SK-N-SH treated with all-trans-retinoic acid at 6 μM for 48 hours (cell line): ENCODE measurements around the gene APPBP2.

Experiments
- ZFP3 ChIP-seq: fragments of 250-450 bp; sonication (Bioruptor Pico); IDR thresholded peaks from 2 replicates; pipeline ENCODE4 v1.5.0; 2020; ENCODE audit warnings: mild to moderate bottlenecking, moderate library complexity
- ZNF8 ChIP-seq: fragments of 450-650 bp; formaldehyde crosslinking; IDR thresholded peaks from 2 replicates; pipeline ENCODE4 v1.5.0; 2020; ENCODE audit warnings: mild to moderate bottlenecking, moderate library complexity
- TF ChIP-seq, protein P1 (sequence below): fragments of 250-450 bp; sonication (Bioruptor Pico); IDR thresholded peaks from 2 replicates; pipeline ENCODE4 v1.8.0; 2020; ENCODE audit warnings: mild to moderate bottlenecking, moderate library complexity, borderline replicate concordance

DNA sequence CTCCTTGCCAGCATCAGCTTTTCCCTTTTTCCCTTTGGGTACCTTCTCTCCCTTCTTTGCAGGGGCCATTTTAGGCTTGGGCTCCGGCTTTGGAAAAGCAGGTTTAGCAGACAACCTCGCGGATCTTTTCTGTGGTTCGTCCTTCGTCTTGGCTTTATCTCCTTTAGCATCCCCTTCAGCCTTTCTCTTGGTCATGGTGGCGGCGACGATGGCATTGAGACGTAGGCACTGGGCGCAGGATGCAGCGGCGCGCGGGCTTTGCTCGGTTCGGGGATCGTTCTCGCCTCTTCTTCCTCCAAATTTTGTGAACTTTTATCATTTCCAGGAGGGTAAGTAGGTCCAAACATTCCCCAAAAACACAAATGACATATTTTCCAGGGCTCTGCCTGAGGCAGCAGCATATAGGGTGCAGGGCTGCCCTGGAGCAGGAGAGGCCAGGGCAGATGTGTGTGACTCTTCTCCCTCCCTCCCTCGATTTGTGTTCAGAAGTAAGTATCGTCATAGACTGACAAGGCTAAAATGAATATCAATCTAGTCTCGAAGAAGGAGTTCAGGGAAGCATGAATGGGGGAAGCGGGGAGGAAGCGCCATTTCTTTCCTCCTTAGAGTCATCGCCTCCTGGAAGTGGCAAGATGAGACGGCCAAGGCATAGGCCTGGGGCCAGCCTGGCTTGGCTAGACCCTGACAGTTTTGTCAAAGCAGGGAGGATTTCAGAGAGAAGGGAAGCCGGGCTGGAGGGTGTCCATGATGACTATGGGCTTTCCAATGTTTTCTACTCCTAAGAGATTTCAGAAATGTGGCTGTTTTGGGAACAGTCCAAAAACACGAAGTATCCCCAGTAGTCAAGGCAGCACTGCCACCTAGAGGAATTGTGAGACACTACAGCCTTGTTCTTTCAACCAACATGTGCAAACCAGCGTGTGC lies 90.5 kb downstream of the APPBP2 start:
- TF ChIP-seq ZFP3 (CRISPR knock-in tag) (no peak; the same call in 1 of the 2 replicates), ZNF8 (no peak)
- TF ChIP-seq, protein P1, sequence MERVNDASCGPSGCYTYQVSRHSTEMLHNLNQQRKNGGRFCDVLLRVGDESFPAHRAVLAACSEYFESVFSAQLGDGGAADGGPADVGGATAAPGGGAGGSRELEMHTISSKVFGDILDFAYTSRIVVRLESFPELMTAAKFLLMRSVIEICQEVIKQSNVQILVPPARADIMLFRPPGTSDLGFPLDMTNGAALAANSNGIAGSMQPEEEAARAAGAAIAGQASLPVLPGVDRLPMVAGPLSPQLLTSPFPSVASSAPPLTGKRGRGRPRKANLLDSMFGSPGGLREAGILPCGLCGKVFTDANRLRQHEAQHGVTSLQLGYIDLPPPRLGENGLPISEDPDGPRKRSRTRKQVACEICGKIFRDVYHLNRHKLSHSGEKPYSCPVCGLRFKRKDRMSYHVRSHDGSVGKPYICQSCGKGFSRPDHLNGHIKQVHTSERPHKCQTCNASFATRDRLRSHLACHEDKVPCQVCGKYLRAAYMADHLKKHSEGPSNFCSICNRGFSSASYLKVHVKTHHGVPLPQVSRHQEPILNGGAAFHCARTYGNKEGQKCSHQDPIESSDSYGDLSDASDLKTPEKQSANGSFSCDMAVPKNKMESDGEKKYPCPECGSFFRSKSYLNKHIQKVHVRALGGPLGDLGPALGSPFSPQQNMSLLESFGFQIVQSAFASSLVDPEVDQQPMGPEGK (CRISPR knock-in tag), result no peak
